Esophagus muscularis mucosa (tissue), 3 donors: ENCODE measurements around the gene SORBS1.

Experiments
- CTCF ChIP-seq, 3 experiments: fragments of 200-600 bp in 2 of 3; fragments of 450-650 bp in 1 of 3; sonication (generic) in 2 of 3; IDR thresholded peaks; one replicate each; pipeline ENCODE4 v1.5.1; 2017 to 2019; ENCODE audit warnings: antibody characterized with exemption in 3 of 3, mild to moderate bottlenecking in 2 of 3, moderate library complexity in 1 of 3
- POLR2A ChIP-seq: fragments of 450-650 bp; IDR thresholded peaks from one replicate; pipeline ENCODE4 v1.6.1; 2017; ENCODE audit warnings: antibody characterized with exemption, moderate library complexity, mild to moderate bottlenecking, low read depth
- POLR2AphosphoS5 ChIP-seq, 2 donors: sonication (generic); formaldehyde crosslinking; IDR thresholded peaks; one replicate each; pipeline ENCODE4 v1.6.1; 2017; ENCODE audit warnings: antibody characterized with exemption in 2 of 2

GRCh38 chr10:95428701-95429100, 132.5 kb downstream of the SORBS1 start:
- TF ChIP-seq CTCF (IDR thresholded peaks at IDR 0.05): no peak
- TF ChIP-seq POLR2A: no peak
- peak; percentile 22 to 70 for TF ChIP-seq POLR2AphosphoS5 (IDR thresholded peaks at IDR 0.05)
